Smooth muscle cell (in vitro differentiated cells): ENCODE measurements around the gene ZNF565. TPM values are rescaled to one million over a fixed set of nuclear protein-coding genes. Genes with fewer than 3 reads are reported as not detected.
A peak's percentile ranks its signal among the peaks of the same experiment; 100 is the strongest.

ENCODE experiments used
- DNase-seq: peaks from one replicate; lab custom pipeline; 2025; ENCODE audit not compliant: unreplicated experiment; lab: John Stamatoyannopoulos, UW
- H2AFZ ChIP-seq: fragments of 200-600 bp; sonication (generic); 2 replicates; pipeline ENCODE4 v1.6.0; 2016; ENCODE audit warnings: antibody characterized with exemption, low read depth, mild to moderate bottlenecking
- H3F3A ChIP-seq: fragments of 200-600 bp; sonication (generic); 2 replicates; pipeline ENCODE4 v1.6.0; 2017; ENCODE audit warnings: antibody characterized with exemption, low read depth
- H3K27ac ChIP-seq: fragments of 200-600 bp; sonication (generic); 2 replicates; pipeline ENCODE4 v1.5.1; 2016; ENCODE audit warnings: low read depth, mild to moderate bottlenecking
- H3K27me3 ChIP-seq: fragments of 200-600 bp; sonication (generic); 2 replicates; pipeline ENCODE4 v1.6.1; 2016; ENCODE audit warnings: low read depth, mild to moderate bottlenecking
- H3K36me3 ChIP-seq: fragments of 200-600 bp; sonication (generic); 2 replicates; pipeline ENCODE4 v1.5.1; 2016; ENCODE audit warnings: low read depth
- H3K4me1 ChIP-seq: fragments of 200-600 bp; sonication (generic); 2 replicates; pipeline ENCODE4 v1.5.1; 2016; ENCODE audit warnings: low read depth
- H3K4me2 ChIP-seq: fragments of 200-600 bp; sonication (generic); 2 replicates; pipeline ENCODE4 v1.6.0; 2016; ENCODE audit warnings: mild to moderate bottlenecking
- H3K4me3 ChIP-seq: fragments of 200-600 bp; sonication (generic); 2 replicates; pipeline ENCODE4 v1.5.1; 2016; ENCODE audit warnings: mild to moderate bottlenecking
- H3K79me2 ChIP-seq: fragments of 200-600 bp; sonication (generic); 2 replicates; pipeline ENCODE4 v1.6.0; 2016; ENCODE audit warnings: low read depth, mild to moderate bottlenecking
- H3K9ac ChIP-seq: fragments of 200-600 bp; sonication (generic); 2 replicates; pipeline ENCODE4 v1.6.0; 2016; ENCODE audit warnings: low read depth
- H3K9me3 ChIP-seq: fragments of 200-600 bp; sonication (generic); replicated peaks from 2 replicates; pipeline ENCODE4 v1.5.1; 2016; ENCODE audit warnings: low read depth
- H4K20me1 ChIP-seq: fragments of 200-600 bp; sonication (generic); 2 replicates; pipeline ENCODE4 v1.6.0; 2016; ENCODE audit warnings: low read depth
- CTCF ChIP-seq: fragments of 200-600 bp; sonication (generic); IDR thresholded peaks from 2 replicates; pipeline ENCODE4 v1.5.1; 2017; ENCODE audit warnings: borderline replicate concordance, mild to moderate bottlenecking, antibody characterized with exemption; ENCODE audit not compliant: insufficient read depth, poor library complexity, severe bottlenecking
- WGBS: methylation state at CpG from one replicate; pipeline ENCODE4 v1.1.7; 2016; ENCODE audit warnings: low lambda C conversion rate; 5-methylcytosine and 5-hydroxymethylcytosine counted together
- polyA plus RNA-seq: library from polyadenylated mRNA; unstranded; fragments of >200 nt; fragmentation: Nextera tagmentation; extraction: Ambion mirVana; gene quantifications from 2 replicates; pipeline ENCODE4 v1.2.1, GENCODE V29; 2016
- total RNA-seq: library from RNA; depleted of rRNA; stranded (reverse); fragments of >200 nt; gene quantifications from 2 replicates; pipeline ENCODE4 v1.2.3, GENCODE V29; 2014

The ZNF565 gene
- total and polyA plus RNA-seq, 2 experiments from 2014 or later: 4.5 to 4.7 TPM

GRCh38 chr19:36169084-36169760, 45.2 kb downstream of the ZNF565 start:
- DNase-seq: no peak
- Histone ChIP-seq H3F3A (no peaks in the 10 kb centered on the region), H2AFZ (no peak overlapping the region), H3K27me3 (no peaks in the 10 kb centered on the region), H3K79me2 (no peaks in the 10 kb centered on the region), H3K9ac (no peak overlapping the region), H3K9me3 (no peaks in the 10 kb centered on the region), H3K4me2 (no peak overlapping the region), H3K36me3 (no peaks in the 10 kb centered on the region), H3K4me1 (no peaks in the 10 kb centered on the region), H3K27ac (peak overlapping the region; percentile 28), H3K4me3 (no peak overlapping the region), H4K20me1 (no peaks in the 10 kb centered on the region)
- no peak for TF ChIP-seq CTCF
- WGBS: 35% methylated on average over 9 of the region's 9 CpGs

DNA sequence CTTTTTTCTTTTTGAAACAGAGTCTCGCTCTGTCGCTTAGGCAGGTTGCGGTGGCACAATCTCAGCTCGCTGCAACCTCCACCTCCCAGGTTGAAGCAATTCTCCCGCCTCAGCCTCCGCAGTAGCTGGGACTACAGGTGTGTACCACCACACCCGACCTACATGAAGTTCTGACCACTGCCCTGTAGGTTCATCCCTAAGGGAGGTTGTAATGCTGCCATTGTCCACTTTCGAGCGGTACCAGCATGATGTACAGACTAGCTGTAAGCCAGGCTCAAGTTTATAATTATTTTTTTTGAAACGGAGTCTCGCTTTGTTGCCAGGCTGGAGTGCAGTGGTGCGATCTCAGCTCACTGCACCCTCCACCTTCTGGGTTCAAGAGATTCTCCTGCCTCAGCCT, 50.7 kb downstream of the ZNF565 start:
- Histone ChIP-seq H3K27ac (no peak overlapping the region), H2AFZ (no peak overlapping the region), H3F3A (no peaks in the 10 kb centered on the region), H3K9me3 (no peaks in the 10 kb centered on the region), H3K4me2 (no peak overlapping the region), H3K4me1 (peaks cover 5% of the 10 kb centered on the region), H3K4me3 (no peak overlapping the region), H3K9ac (no peak overlapping the region), H3K27me3 (no peaks in the 10 kb centered on the region), H4K20me1 (peaks cover 3% of the 10 kb centered on the region), H3K36me3 (no peaks in the 10 kb centered on the region), H3K79me2 (no peaks in the 10 kb centered on the region)
- WGBS: 98% methylated on average over 12 of the region's 12 CpGs
- TF ChIP-seq CTCF: no peak
- DNase-seq: no peak

DNA sequence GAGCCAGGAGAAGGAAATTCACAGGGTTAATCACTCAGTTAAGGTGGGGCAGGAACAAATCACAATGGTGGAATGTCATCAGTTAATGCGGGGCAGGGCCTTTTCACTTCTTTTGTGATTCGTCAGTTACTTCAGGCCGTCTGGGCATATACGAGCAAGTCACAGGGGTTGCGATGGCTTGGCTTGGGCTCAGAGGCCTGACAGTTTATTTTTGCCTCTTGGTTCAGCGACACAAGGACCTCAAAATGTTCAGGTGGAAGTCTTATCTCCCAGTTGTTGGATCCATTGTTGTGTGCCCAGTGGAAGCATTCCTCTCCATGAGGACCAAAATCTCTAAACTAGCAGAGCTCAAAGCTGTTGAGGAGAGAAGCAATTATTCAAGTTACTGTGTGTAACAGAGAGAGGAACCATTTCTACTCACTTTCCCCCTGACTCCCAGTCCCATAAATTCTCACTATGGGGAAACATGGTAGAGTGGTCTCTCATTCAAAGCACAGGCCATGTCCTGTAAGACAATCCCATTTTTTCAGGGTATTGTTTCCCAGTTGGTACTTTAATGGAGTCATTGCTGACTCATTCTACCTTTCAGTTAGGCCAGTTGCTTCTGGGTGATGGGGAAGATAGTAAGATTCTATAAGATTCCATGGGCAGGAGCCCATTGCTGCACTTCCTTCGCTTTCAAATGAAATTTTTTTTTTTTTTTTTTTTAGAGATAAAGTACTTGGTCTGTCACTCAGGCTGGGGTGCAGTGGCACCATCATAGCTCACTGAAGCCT, 53.5 kb downstream of the ZNF565 start:
- H3K27ac ChIP-seq: no peak overlapping the region
- no peaks in the 10 kb centered on the region for H3K79me2 ChIP-seq
- H3K4me2 ChIP-seq: no peak overlapping the region

More for the DNA sequence above, 53.5 kb downstream of the ZNF565 start:
- Histone ChIP-seq H3F3A (no peaks in the 10 kb centered on the region), H3K4me3 (no peak overlapping the region), H3K9me3 (no peaks in the 10 kb centered on the region), H3K4me1 (peaks cover 5% of the 10 kb centered on the region), H3K9ac (no peak overlapping the region), H3K36me3 (no peaks in the 10 kb centered on the region), H4K20me1 (peaks cover 3% of the 10 kb centered on the region), H2AFZ (no peak overlapping the region), H3K27me3 (no peaks in the 10 kb centered on the region)
- no peak for DNase-seq
- WGBS: 88% methylated on average over 7 of the region's 7 CpGs
- no peak for TF ChIP-seq CTCF
